Mesothelial cell of epicardium (in vitro differentiated cells): ENCODE results near the gene PRUNE2. TPM values are rescaled to one million over a fixed set of nuclear protein-coding genes. Genes with fewer than 3 reads are reported as not detected.

Source experiments
- DNase-seq, 2 experiments: peaks; one replicate each; pipeline ENCODE4 v3.0.0; 2021; ENCODE audit warnings: low spot score in 2 of 2; ENCODE audit not compliant: unreplicated experiment in 2 of 2
- H3K27ac Mint-ChIP-seq: 2 replicates; pipeline ENCODE4 v1.8.0; 2021; ENCODE audit warnings: mixed read lengths
- H3K27me3 Mint-ChIP-seq: 2 replicates; pipeline ENCODE4 v1.8.0; 2021; ENCODE audit warnings: low read depth, mixed read lengths
- H3K36me3 Mint-ChIP-seq: 2 replicates; pipeline ENCODE4 v1.8.0; 2021; ENCODE audit warnings: mixed read lengths
- H3K4me1 Mint-ChIP-seq: 2 replicates; pipeline ENCODE4 v1.8.0; 2021; ENCODE audit warnings: mixed read lengths
- H3K4me3 Mint-ChIP-seq: 2 replicates; pipeline ENCODE4 v1.8.0; 2021; ENCODE audit warnings: mild to moderate bottlenecking, moderate library complexity, mixed read lengths
- H3K9me3 Mint-ChIP-seq: 2 replicates; pipeline ENCODE4 v1.8.0; 2021; ENCODE audit warnings: mixed read lengths
- CTCF ChIP-seq: fragments of 200-600 bp; sonication (generic); IDR thresholded peaks from one replicate; pipeline ENCODE4 v1.5.0; 2021; ENCODE audit warnings: antibody characterized with exemption; ENCODE audit not compliant: unreplicated experiment
- total RNA-seq: library from RNA; stranded (reverse); gene quantifications from 3 replicates; pipeline ENCODE4 v1.2.1, GENCODE V29; 2021

The PRUNE2 gene
- total RNA-seq, 1 donor from 2014 or later, result 3.4 TPM

DNA sequence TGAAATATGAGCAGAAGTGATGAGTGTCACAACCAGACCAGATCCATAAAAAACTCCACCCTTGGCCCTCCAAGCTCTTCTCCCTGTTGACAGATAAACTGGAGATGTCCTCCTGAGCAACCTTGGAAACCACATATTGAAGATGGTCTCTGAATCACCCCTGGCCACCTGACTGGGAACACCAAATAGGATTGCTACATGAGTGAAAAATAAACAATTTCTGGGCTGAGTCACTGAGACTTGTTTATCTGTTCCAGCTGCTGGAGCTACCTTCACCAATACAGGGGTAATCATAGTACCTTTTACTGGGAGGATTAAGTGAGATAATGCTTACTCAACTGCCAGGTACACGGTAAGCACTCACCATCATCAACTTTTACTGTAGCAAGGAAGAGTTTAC, 88.4 kb downstream of the PRUNE2 start:
- no peaks in the 10 kb centered on the region for H3K27me3 Mint-ChIP-seq
- no peak for DNase-seq
- H3K36me3 Mint-ChIP-seq, result no peaks in the 10 kb centered on the region
- H3K4me3 Mint-ChIP-seq, result no peak overlapping the region
- TF ChIP-seq CTCF, result no peak
- peaks cover 14% of the 10 kb centered on the region for H3K4me1 Mint-ChIP-seq
- H3K9me3 Mint-ChIP-seq, result peaks cover 3% of the 10 kb centered on the region
- no peak overlapping the region for H3K27ac Mint-ChIP-seq

GRCh38 chr9:76812591-76812990, 93.3 kb downstream of the PRUNE2 start:
- DNase-seq, result no peak
- Mint-ChIP-seq H3K4me1 (peaks cover 12% of the 10 kb centered on the region), H3K9me3 (no peaks in the 10 kb centered on the region), H3K4me3 (no peak overlapping the region), H3K27me3 (peaks cover 9% of the 10 kb centered on the region), H3K36me3 (no peaks in the 10 kb centered on the region), H3K27ac (no peak overlapping the region)
- no peak for TF ChIP-seq CTCF

DNA sequence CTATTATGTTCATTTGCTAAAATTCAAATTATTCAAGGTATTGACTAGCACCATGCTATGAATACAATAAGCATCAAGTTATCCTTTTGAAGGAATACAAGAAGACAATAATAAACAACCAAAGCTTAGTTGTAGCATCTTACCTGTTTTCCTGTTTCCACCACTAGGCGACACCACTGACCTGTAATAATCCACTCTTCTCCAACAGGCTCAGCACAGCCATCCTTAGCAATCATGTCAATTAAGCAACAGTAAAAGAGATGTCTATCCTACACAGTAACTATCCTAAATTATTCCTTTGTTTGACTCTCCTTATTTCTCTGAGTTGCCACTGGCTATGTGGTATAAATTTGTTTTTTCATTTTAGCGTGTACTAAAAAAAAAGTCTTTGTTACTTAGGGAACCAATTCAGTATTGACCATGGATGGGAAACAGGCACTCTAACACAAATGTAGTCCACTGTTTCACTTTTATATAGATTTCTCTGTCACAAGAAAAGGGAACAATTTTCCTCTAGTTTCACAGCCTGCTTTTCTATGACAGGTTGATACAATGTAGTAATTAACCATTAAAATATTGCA, 95.4 kb downstream of the PRUNE2 start:
- H3K36me3 Mint-ChIP-seq, result no peaks in the 10 kb centered on the region
- H3K4me3 Mint-ChIP-seq, result no peak overlapping the region
- peaks cover 9% of the 10 kb centered on the region for H3K27me3 Mint-ChIP-seq
- peaks cover 12% of the 10 kb centered on the region for H3K4me1 Mint-ChIP-seq
- peak overlapping the region; percentile 8 for H3K27ac Mint-ChIP-seq
- TF ChIP-seq CTCF, result peak; percentile 83
- DNase-seq, result peak in 1 of 2 experiments; percentile 54
- no peaks in the 10 kb centered on the region for H3K9me3 Mint-ChIP-seq

- Mint-ChIP-seq H3K4me1 (peaks cover 26% of the 10 kb centered on the region), H3K27ac (no peak overlapping the region), H3K9me3 (no peaks in the 10 kb centered on the region), H3K36me3 (no peaks in the 10 kb centered on the region), H3K4me3 (no peak overlapping the region), H3K27me3 (peaks cover 9% of the 10 kb centered on the region)
- no peak for TF ChIP-seq CTCF
- DNase-seq, result no peak
These were observed 97.3 kb downstream of the PRUNE2 start for GRCh38 chr9:76808636-76809035.

- H3K27ac Mint-ChIP-seq, result peak overlapping the region; percentile 47
- peaks cover 39% of the 10 kb centered on the region for H3K4me1 Mint-ChIP-seq
- H3K27me3 Mint-ChIP-seq, result peaks cover 5% of the 10 kb centered on the region
- H3K36me3 Mint-ChIP-seq, result no peaks in the 10 kb centered on the region
- H3K9me3 Mint-ChIP-seq, result no peaks in the 10 kb centered on the region
- no peak for TF ChIP-seq CTCF
- DNase-seq, result no peak
- H3K4me3 Mint-ChIP-seq, result no peak overlapping the region
These were observed 102.2 kb downstream of the PRUNE2 start for GRCh38 chr9:76803762-76804161.

GRCh38 chr9:76803083-76803482, 102.8 kb downstream of the PRUNE2 start:
- no peaks in the 10 kb centered on the region for H3K27me3 Mint-ChIP-seq
- H3K4me3 Mint-ChIP-seq, result no peak overlapping the region
- H3K9me3 Mint-ChIP-seq, result no peaks in the 10 kb centered on the region
- no peaks in the 10 kb centered on the region for H3K36me3 Mint-ChIP-seq
- TF ChIP-seq CTCF, result no peak
- no peak for DNase-seq
- peaks cover 39% of the 10 kb centered on the region for H3K4me1 Mint-ChIP-seq
- peak overlapping the region; percentile 47 for H3K27ac Mint-ChIP-seq
